GM19035 (cell line): ENCODE measurements around the gene EPHA2.

Source experiments
- ATAC-seq: cut with Tn5 transposase; IDR thresholded peaks from one replicate; pipeline ENCODE4 v1.9.1; 2021; ENCODE audit not compliant: unreplicated experiment

EPHA2 gene

GRCh38 chr1:16151196-16151994 lies 4.5 kb downstream of the EPHA2 start:
- ATAC-seq: no peak

GRCh38 chr1:16150508-16150907 lies 5.4 kb downstream of the EPHA2 start:
- ATAC-seq: no peak

GRCh38 chr1:16149702-16150488 lies 6.0 kb downstream of the EPHA2 start:
- no peak for ATAC-seq

- no peak for ATAC-seq
Measured at GRCh38 chr1:16149146-16149545, 6.7 kb downstream of the EPHA2 start.

- no peak for ATAC-seq
Measured at GRCh38 chr1:16148329-16149092, 7.4 kb downstream of the EPHA2 start.

GRCh38 chr1:16147156-16147926 lies 8.5 kb downstream of the EPHA2 start:
- ATAC-seq: no peak

- ATAC-seq: no peak
Measured at GRCh38 chr1:16146279-16147155, 9.4 kb downstream of the EPHA2 start.

- no peak for ATAC-seq
Measured at GRCh38 chr1:16145662-16146278, 10.1 kb downstream of the EPHA2 start.

GRCh38 chr1:16145030-16145661 lies 10.7 kb downstream of the EPHA2 start:
- no peak for ATAC-seq

GRCh38 chr1:16144325-16145029 lies 11.4 kb downstream of the EPHA2 start:
- no peak for ATAC-seq

- no peak for ATAC-seq
Measured at GRCh38 chr1:16143566-16144324, 12.1 kb downstream of the EPHA2 start.

- ATAC-seq: no peak
Measured at GRCh38 chr1:16143005-16143565, 12.8 kb downstream of the EPHA2 start.

- no peak for ATAC-seq
Measured at GRCh38 chr1:16142383-16142995, 13.4 kb downstream of the EPHA2 start.

- no peak for ATAC-seq
Measured at GRCh38 chr1:16141573-16142336, 14.1 kb downstream of the EPHA2 start.

- no peak for ATAC-seq
Measured at GRCh38 chr1:16140068-16140596, 15.7 kb downstream of the EPHA2 start.

GRCh38 chr1:16139473-16139962 lies 16.4 kb downstream of the EPHA2 start:
- ATAC-seq: no peak
